GM12892 (cell line): ENCODE measurements around the gene SLC5A4.

ENCODE experiments used
- POLR2A ChIP-seq: IDR thresholded peaks from 2 replicates; pipeline ENCODE4 v1.6.1; 2011; ENCODE audit warnings: low read depth, low read length, control low read depth
- POLR2AphosphoS5 ChIP-seq: IDR thresholded peaks from 2 replicates; pipeline ENCODE4 v1.6.1; 2011; ENCODE audit warnings: low read depth, low read length, control low read depth
- TAF1 ChIP-seq: IDR thresholded peaks from 2 replicates; pipeline ENCODE4 v1.6.1; 2011; ENCODE audit warnings: low read depth, mild to moderate bottlenecking, control low read depth, low read length, borderline replicate concordance

DNA sequence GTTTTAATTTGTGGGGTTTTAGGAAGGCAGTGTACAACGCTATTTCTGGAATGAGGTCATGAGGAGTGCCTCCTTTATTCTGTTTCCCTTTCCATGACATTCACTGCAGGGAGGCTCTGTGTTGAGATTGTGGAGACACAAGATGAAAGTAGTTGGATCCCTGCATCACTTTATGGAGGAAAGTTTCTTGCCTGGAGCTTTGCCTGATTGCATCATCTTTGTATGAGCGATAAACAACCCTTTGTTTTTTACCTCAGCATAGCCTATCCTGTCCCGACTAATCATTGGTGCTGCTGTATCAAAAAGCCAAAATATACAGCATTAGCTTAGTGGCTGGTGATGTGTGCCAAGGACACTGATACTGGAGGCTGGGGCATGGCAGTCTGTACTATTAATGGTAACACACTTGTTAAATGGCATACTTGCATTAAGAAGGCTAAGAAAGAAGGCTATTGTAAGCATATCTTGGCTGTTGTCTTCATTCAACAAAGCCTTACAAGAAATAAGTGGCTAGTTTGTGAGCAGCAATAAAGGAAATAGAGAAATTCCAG lies 31.2 kb upstream of the SLC5A4 start:
- TF ChIP-seq POLR2A (no peak), POLR2AphosphoS5 (no peak), TAF1 (no peak)
